ENCODE data around the gene RPL21. TPM values are rescaled to one million over a fixed set of nuclear protein-coding genes. Genes with fewer than 3 reads are reported as not detected.

The RPL21 gene
- total RNA-seq, 1 donor from 2014 or later: 1,245 TPM

DNA sequence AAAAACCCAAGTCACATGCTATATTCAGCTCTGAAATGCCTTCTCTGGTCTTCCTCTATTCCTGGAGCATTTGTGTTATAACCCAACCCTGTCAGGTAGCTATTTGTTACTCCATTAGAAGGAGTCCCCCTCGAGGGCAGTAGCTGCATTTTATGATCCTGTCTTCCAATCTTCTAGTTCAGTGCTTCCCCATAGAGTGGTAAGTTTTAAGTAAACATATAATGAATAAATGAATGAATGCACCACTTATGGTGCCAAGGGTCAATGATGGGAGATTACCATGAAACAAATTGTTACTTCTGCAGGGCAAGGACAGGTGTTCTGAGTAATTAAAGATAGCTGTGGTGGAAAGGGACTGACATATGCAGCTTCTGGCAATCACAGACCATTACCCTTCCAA, 23.3 kb downstream of the RPL21 start:
- no peak overlapping the region for H3K4me3 ChIP-seq (ENCODE audit: low read depth, low read length)
- DNase-seq (ENCODE audit: low read depth): no peak
- peaks cover 2% of the 10 kb centered on the region for H3K27me3 ChIP-seq (ENCODE audit: control insufficient read depth, insufficient read depth, low read length)
- TF ChIP-seq, protein P1, sequence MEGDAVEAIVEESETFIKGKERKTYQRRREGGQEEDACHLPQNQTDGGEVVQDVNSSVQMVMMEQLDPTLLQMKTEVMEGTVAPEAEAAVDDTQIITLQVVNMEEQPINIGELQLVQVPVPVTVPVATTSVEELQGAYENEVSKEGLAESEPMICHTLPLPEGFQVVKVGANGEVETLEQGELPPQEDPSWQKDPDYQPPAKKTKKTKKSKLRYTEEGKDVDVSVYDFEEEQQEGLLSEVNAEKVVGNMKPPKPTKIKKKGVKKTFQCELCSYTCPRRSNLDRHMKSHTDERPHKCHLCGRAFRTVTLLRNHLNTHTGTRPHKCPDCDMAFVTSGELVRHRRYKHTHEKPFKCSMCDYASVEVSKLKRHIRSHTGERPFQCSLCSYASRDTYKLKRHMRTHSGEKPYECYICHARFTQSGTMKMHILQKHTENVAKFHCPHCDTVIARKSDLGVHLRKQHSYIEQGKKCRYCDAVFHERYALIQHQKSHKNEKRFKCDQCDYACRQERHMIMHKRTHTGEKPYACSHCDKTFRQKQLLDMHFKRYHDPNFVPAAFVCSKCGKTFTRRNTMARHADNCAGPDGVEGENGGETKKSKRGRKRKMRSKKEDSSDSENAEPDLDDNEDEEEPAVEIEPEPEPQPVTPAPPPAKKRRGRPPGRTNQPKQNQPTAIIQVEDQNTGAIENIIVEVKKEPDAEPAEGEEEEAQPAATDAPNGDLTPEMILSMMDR (IDR thresholded peaks at IDR 0.05; ENCODE audit: insufficient read depth, low read length, poor library complexity, severe bottlenecking): no peak
- no peaks in the 10 kb centered on the region for H3K36me3 ChIP-seq (ENCODE audit: control insufficient read depth, insufficient read depth, low read length)

DNA sequence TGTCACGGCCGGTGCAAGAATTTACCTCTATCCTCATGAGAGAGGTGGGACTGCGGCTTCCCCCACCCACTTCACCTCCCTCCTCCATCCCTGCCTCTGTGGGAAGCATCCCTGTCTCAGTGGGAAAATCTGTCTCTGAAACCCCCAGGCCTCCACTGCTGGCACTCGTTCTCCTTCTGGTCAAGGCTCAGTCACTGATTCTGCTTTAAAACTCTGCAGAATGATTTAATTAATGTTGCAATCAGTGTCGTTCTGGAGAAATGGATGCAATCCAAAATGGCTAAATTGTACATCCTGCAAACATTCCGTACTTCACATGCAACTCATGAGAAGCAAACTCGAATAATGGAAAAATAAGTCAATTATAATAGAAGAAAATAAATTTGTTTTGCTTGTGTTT, 24.8 kb downstream of the RPL21 start:
- peaks cover 2% of the 10 kb centered on the region for H3K27me3 ChIP-seq (ENCODE audit: control insufficient read depth, insufficient read depth, low read length)
- no peak overlapping the region for H3K4me3 ChIP-seq (ENCODE audit: low read depth, low read length)
- no peaks in the 10 kb centered on the region for H3K36me3 ChIP-seq (ENCODE audit: control insufficient read depth, insufficient read depth, low read length)
- TF ChIP-seq, protein P1 (IDR thresholded peaks at IDR 0.05; ENCODE audit: insufficient read depth, low read length, poor library complexity, severe bottlenecking): no peak
- no peak for DNase-seq (ENCODE audit: low read depth)

DNA sequence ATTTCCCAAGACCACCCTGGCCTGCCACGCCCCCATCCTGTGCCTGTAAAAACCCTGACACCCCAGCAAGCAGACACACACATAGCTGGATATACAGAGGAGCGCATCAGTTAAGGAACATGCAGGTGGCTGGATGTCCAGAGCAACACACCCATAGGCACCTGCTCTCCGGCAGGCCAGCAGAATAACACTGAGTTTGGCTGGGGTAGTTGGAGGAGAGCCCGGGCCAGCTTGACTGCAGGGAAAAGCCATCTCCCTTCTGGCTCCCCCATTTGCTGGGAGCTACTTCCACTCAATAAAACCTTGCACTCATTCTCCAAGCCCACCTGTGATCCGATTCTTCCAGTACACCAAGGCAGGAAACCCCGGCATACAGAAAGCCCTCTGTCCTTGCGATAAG, 28.1 kb downstream of the RPL21 start:
- Histone ChIP-seq H3K27me3 (ENCODE audit: control insufficient read depth, insufficient read depth, low read length) (no peaks in the 10 kb centered on the region), H3K36me3 (ENCODE audit: control insufficient read depth, insufficient read depth, low read length) (no peaks in the 10 kb centered on the region), H3K4me3 (ENCODE audit: low read depth, low read length) (no peak overlapping the region)
- TF ChIP-seq, protein P1 (IDR thresholded peaks at IDR 0.05; ENCODE audit: insufficient read depth, low read length, poor library complexity, severe bottlenecking): no peak
- DNase-seq (ENCODE audit: low read depth): no peak

DNA sequence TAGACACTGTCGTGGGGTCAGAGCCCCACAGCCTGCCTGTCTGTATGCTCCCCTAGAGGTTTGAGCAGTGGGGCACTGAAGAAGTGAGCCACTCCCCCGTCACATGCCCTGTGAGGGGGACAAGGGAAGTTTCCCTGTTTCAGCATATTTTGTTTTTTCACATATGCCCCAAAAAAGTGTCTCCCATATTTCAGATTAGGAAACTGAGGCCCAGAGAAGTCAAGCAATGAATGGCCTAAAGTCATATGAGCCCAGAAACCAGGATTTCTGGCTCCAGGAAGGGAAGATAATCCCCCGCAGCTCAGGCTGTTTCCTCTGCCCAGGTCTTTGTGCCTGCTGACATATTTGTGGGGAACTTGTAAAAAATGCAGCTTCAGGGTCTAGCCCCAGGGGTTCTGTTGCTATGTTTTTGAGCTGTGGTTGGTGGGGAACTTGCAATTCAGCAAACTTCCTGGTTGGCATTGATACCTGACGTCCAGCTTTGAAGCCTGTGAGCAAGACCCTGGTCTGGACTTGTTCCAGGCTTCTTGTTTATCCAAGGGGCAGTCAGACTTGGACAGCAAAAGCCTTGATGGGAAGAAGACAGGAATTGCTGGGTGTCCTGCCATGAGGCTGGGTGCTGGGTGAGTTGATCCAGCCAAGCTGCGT, 28.8 kb downstream of the RPL21 start:
- H3K4me3 ChIP-seq (ENCODE audit: low read depth, low read length): no peak overlapping the region
- no peak for DNase-seq (ENCODE audit: low read depth)
- H3K27me3 ChIP-seq (ENCODE audit: control insufficient read depth, insufficient read depth, low read length): no peaks in the 10 kb centered on the region
- TF ChIP-seq, protein P1 (IDR thresholded peaks at IDR 0.05; ENCODE audit: insufficient read depth, low read length, poor library complexity, severe bottlenecking): no peak
- H3K36me3 ChIP-seq (ENCODE audit: control insufficient read depth, insufficient read depth, low read length): no peaks in the 10 kb centered on the region

DNA sequence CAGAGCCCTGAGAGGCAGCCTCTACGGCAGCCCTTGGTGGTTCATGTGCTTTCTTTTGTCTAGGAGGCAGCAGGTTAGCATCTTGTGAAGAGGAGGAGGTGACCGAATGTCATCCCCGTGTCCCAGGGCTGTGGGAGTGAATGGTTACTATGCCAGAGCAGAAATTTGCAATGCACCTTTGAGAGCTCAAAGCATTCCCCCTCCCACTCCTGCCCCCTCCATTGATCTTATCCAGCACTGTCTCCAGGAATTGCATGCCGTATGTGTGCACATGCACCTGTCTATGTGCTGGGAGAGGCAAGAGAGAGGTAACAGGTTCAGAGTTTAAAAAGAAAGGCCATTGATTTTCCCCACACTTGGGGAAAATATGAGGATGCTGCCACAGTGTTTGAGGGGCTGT, 29.5 kb downstream of the RPL21 start:
- Histone ChIP-seq H3K36me3 (ENCODE audit: control insufficient read depth, insufficient read depth, low read length) (no peaks in the 10 kb centered on the region), H3K4me3 (ENCODE audit: low read depth, low read length) (no peak overlapping the region), H3K27me3 (ENCODE audit: control insufficient read depth, insufficient read depth, low read length) (no peaks in the 10 kb centered on the region)
- DNase-seq (ENCODE audit: low read depth): no peak
- TF ChIP-seq, protein P1 (IDR thresholded peaks at IDR 0.05; ENCODE audit: insufficient read depth, low read length, poor library complexity, severe bottlenecking): no peak

DNA sequence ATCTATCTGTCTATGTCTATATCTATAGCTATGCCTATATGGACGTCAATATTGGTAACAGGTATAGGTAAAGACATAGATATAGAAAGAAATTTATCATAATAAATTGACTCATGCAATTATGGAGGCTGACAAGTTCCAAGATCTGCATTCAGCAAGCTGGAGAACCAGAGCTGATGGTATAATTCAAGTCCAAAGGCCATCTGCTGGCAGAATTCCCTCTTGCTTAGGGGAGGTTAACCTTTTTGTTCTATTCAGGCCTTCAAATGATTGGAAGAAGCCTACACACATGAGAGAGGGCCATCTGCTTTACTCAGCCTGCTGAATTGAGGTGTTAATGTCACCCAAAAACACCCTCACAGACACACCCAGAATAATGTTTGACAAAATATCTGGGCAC, 30.1 kb downstream of the RPL21 start:
- H3K4me3 ChIP-seq (ENCODE audit: low read depth, low read length): no peak overlapping the region
- DNase-seq (ENCODE audit: low read depth): no peak
- H3K27me3 ChIP-seq (ENCODE audit: control insufficient read depth, insufficient read depth, low read length): no peaks in the 10 kb centered on the region
- TF ChIP-seq, protein P1 (IDR thresholded peaks at IDR 0.05; ENCODE audit: insufficient read depth, low read length, poor library complexity, severe bottlenecking): peak; percentile 11
- no peaks in the 10 kb centered on the region for H3K36me3 ChIP-seq (ENCODE audit: control insufficient read depth, insufficient read depth, low read length)

Data from kidney epithelial cell (primary cell).